ENCODE measurements around the gene KCTD12.

- TF ChIP-seq CTCF (IDR thresholded peaks at IDR 0.05) (no peak), POLR2A (IDR thresholded peaks at IDR 0.05) (no peak)
Measured at GRCh38 chr13:76917095-76917494, 30.9 kb upstream of the KCTD12 start.

Data from Peyer's patch (tissue), 4 donors.